ENCODE measurements around the gene ANKRD53.

The ANKRD53 gene

DNA sequence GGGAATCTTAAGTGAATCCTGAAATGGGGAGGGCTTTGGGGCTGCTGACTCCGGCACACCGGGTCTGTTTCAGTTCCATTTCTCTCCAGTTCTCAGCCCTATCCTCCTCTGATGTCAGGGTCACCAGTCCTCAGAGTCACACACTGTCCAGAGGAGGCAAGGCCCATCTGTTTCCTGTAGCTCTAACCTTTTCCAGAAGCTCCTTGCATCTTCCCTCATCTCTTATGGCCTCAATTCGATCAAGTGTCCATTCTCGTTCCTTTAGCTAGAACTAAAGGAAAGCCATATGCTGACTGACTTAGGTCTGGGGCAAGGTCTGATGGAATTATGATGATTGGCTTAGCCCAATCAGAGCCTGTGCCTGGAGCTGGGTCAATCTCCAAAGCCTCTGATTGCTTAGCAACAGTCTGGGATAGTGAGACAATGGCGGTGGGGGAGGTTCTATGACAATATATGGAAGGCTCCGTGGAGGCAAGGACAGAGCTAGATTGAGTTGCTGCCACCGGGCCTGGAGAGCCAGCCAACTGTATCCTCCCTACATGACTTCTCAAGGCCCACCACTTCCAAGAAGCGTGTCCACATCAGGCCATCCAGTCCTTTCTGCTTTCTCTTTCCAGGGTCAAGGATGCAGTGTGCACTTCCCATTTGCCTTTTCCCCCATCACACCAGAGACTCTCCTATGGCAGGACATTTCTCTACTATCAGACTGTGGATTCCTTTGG, 5.2 kb downstream of the ANKRD53 start:
- DNase-seq (ENCODE audit: low spot score) = no peak
- in situ Hi-C loops (cut with MboI; ENCODE audit: low pct_unique_long_range_greater_than_20kb, low sequenced_read_pairs, unreplicated experiment) = no loop called here
- TF ChIP-seq CTCF (IDR thresholded peaks at IDR 0.05; ENCODE audit: extremely low read depth, insufficient read depth, missing control alignments) = no peak

DNA sequence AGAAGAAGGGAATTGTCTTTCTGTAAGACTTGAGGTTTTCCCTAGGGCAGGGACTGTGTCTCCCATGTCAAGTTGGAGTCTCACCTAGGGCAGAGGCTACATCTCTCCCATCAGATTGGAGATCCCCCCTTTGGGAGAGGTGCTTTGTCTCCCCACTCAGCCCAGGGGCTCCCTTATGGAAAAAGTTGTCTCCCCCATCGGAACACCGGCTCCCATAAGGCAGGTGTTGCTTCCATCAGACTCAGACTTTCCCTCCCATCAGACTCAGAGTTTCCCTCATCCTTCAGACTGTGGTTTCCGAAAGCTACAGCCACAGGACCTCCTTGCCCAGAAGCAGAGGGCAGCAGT, 5.8 kb downstream of the ANKRD53 start:
- in situ Hi-C loops (cut with MboI; ENCODE audit: low pct_unique_long_range_greater_than_20kb, low sequenced_read_pairs, unreplicated experiment) = no loop called here
- no peak for DNase-seq (ENCODE audit: low spot score)
- TF ChIP-seq CTCF (IDR thresholded peaks at IDR 0.05; ENCODE audit: extremely low read depth, insufficient read depth, missing control alignments) = no peak

GRCh38 chr2:70984576-70985282, 6.3 kb downstream of the ANKRD53 start:
- peak; percentile 90 for DNase-seq (ENCODE audit: low spot score)
- TF ChIP-seq CTCF (IDR thresholded peaks at IDR 0.05; ENCODE audit: extremely low read depth, insufficient read depth, missing control alignments) = peak; percentile 99
- in situ Hi-C loops (cut with MboI; ENCODE audit: low pct_unique_long_range_greater_than_20kb, low sequenced_read_pairs, unreplicated experiment) = no loop called here

GRCh38 chr2:70985283-70985688, 6.9 kb downstream of the ANKRD53 start:
- TF ChIP-seq CTCF (IDR thresholded peaks at IDR 0.05; ENCODE audit: extremely low read depth, insufficient read depth, missing control alignments) = no peak
- in situ Hi-C loops (cut with MboI; ENCODE audit: low pct_unique_long_range_greater_than_20kb, low sequenced_read_pairs, unreplicated experiment) = no loop called here
- DNase-seq (ENCODE audit: low spot score) = no peak

GRCh38 chr2:70985956-70986355, 7.5 kb downstream of the ANKRD53 start:
- no peak for DNase-seq (ENCODE audit: low spot score)
- TF ChIP-seq CTCF (IDR thresholded peaks at IDR 0.05; ENCODE audit: extremely low read depth, insufficient read depth, missing control alignments) = no peak
- in situ Hi-C loops (cut with MboI; ENCODE audit: low pct_unique_long_range_greater_than_20kb, low sequenced_read_pairs, unreplicated experiment) = no loop called here

DNA sequence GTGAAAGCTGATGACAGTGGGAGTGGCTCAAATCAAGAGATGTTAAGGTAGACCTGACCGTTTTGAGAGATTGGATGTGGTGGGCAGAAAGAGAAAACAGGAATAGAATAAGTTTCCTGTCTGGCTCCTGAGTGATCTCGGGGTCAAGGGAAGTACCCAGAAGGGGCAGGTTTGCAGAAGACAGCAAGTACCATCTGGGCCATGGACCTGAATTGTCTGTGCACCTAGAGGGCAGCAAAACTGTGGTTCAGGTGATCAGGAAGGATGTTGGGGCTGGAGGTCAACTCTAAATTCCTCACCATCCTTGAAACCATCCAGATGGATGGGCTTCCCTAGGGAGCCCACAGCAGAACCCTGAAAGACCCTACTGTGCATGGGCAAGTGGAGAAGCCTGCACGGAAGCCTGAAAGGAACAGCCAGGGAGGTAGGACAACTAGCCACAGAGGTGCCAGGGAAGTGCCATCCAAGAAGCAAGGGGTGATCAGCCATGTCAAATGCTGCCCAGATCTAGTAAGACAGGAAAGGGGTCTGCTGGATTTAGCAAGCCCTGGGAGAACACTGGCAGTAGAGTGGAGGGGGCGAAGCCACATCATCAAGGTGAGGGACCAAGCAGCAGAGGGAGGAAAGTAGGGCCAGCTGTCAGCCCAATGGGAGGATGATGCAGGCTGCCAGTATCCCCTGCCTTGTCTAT, 8.2 kb downstream of the ANKRD53 start:
- TF ChIP-seq CTCF (IDR thresholded peaks at IDR 0.05; ENCODE audit: extremely low read depth, insufficient read depth, missing control alignments) = no peak
- DNase-seq (ENCODE audit: low spot score) = no peak
- in situ Hi-C loops (cut with MboI; ENCODE audit: low pct_unique_long_range_greater_than_20kb, low sequenced_read_pairs, unreplicated experiment) = no loop called here
